MM.1S (cell line): Measurements from ENCODE around the gene RUNX2.

Source experiments
- DNase-seq: peaks from one replicate; pipeline ENCODE4 v3.0.0-alpha.2; 2015
- H2AFZ ChIP-seq: fragments of 300-600 bp; sonication (generic); 2 replicates; pipeline ENCODE4 v1.6.0; 2016; ENCODE audit warnings: antibody characterized with exemption, low read length
- H3F3A ChIP-seq: fragments of 300-600 bp; sonication (generic); 2 replicates; pipeline ENCODE4 v1.6.1; 2016; ENCODE audit warnings: mild to moderate bottlenecking, antibody characterized with exemption, low read length, moderate library complexity, mixed read lengths; ENCODE audit not compliant: insufficient read depth
- H3K27ac ChIP-seq: fragments of 300-600 bp; sonication (generic); 2 replicates; pipeline ENCODE4 v1.5.1; 2016; ENCODE audit warnings: mild to moderate bottlenecking, low read length
- H3K27me3 ChIP-seq: fragments of 300-600 bp; sonication (generic); replicated peaks from 2 replicates; pipeline ENCODE4 v1.6.0; 2016; ENCODE audit warnings: low read length; ENCODE audit not compliant: insufficient read depth
- H3K36me3 ChIP-seq: fragments of 300-600 bp; sonication (generic); replicated peaks from 2 replicates; pipeline ENCODE4 v1.6.1; 2016; ENCODE audit warnings: mild to moderate bottlenecking, low read length, mixed read lengths; ENCODE audit not compliant: insufficient read depth
- H3K4me1 ChIP-seq: fragments of 300-600 bp; sonication (generic); 2 replicates; pipeline ENCODE4 v1.6.1; 2016; ENCODE audit warnings: low read length, mixed read lengths
- H3K4me2 ChIP-seq: fragments of 300-600 bp; sonication (generic); 2 replicates; pipeline ENCODE4 v1.6.0; 2016; ENCODE audit warnings: low read depth, low read length
- H3K4me3 ChIP-seq: fragments of 300-600 bp; sonication (generic); 2 replicates; pipeline ENCODE4 v1.5.1; 2016; ENCODE audit warnings: low read length, mixed read lengths
- H3K79me2 ChIP-seq: fragments of 300-600 bp; sonication (generic); 2 replicates; pipeline ENCODE4 v1.6.1; 2016; ENCODE audit warnings: mixed run types, low read length, mixed read lengths
- H3K9ac ChIP-seq: fragments of 300-600 bp; sonication (generic); 2 replicates; pipeline ENCODE4 v1.6.1; 2016; ENCODE audit warnings: low read length, mixed read lengths
- H3K9me2 ChIP-seq: fragments of 300-600 bp; sonication (generic); replicated peaks from 2 replicates; pipeline ENCODE4 v1.6.1; 2016; ENCODE audit warnings: mild to moderate bottlenecking, low read length, mixed read lengths; ENCODE audit not compliant: insufficient read depth
- H3K9me3 ChIP-seq: fragments of 300-600 bp; sonication (generic); replicated peaks from 2 replicates; pipeline ENCODE4 v1.6.1; 2016; ENCODE audit warnings: mild to moderate bottlenecking, low read length, mixed read lengths; ENCODE audit not compliant: insufficient read depth
- H4K20me1 ChIP-seq: fragments of 300-600 bp; sonication (generic); 2 replicates; pipeline ENCODE4 v1.6.1; 2016; ENCODE audit warnings: mild to moderate bottlenecking, low read length, moderate library complexity, mixed read lengths; ENCODE audit not compliant: insufficient read depth
- CTCF ChIP-seq: fragments of 300-600 bp; sonication (generic); IDR thresholded peaks from 2 replicates; pipeline ENCODE4 v1.5.1; 2016; ENCODE audit warnings: antibody characterized with exemption, low read length, mixed read lengths
- EZH2 ChIP-seq: fragments of 300-600 bp; sonication (generic); optimal IDR thresholded peaks from 2 replicates; pipeline ENCODE3; 2017; ENCODE audit warnings: low read depth, mild to moderate bottlenecking, antibody characterized with exemption, low read length, mixed read lengths
- EZH2phosphoT487 ChIP-seq: fragments of 300-600 bp; sonication (generic); IDR thresholded peaks from 2 replicates; pipeline ENCODE4 v1.6.1; 2018; ENCODE audit warnings: antibody characterized with exemption, low read length

The RUNX2 gene

GRCh38 chr6:45537539-45537938 lies 209.4 kb downstream of the RUNX2 start:
- H3K4me2 ChIP-seq: no peak overlapping the region
- H3F3A ChIP-seq: no peaks in the 10 kb centered on the region
- H3K4me1 ChIP-seq: no peaks in the 10 kb centered on the region
- H3K36me3 ChIP-seq: no peaks in the 10 kb centered on the region
- no peak for DNase-seq
- H3K79me2 ChIP-seq: peaks cover 23% of the 10 kb centered on the region
- no peak overlapping the region for H2AFZ ChIP-seq
- no peaks in the 10 kb centered on the region for H3K9me2 ChIP-seq
- no peaks in the 10 kb centered on the region for H4K20me1 ChIP-seq
- no peak overlapping the region for H3K4me3 ChIP-seq
- H3K27me3 ChIP-seq: no peaks in the 10 kb centered on the region
- TF ChIP-seq EZH2: no peak
- no peak for TF ChIP-seq CTCF
- no peak for TF ChIP-seq EZH2phosphoT487
- H3K9me3 ChIP-seq: no peaks in the 10 kb centered on the region
- no peak overlapping the region for H3K9ac ChIP-seq
- no peak overlapping the region for H3K27ac ChIP-seq

- no peaks in the 10 kb centered on the region for H3K4me1 ChIP-seq
- no peaks in the 10 kb centered on the region for H3K9me3 ChIP-seq
- no peak for DNase-seq
- H3K27ac ChIP-seq: no peak overlapping the region
- H3K79me2 ChIP-seq: peaks cover 29% of the 10 kb centered on the region
- H2AFZ ChIP-seq: no peak overlapping the region
- no peaks in the 10 kb centered on the region for H3K27me3 ChIP-seq
- H3K9me2 ChIP-seq: no peaks in the 10 kb centered on the region
- H3K36me3 ChIP-seq: no peaks in the 10 kb centered on the region
- no peak overlapping the region for H3K9ac ChIP-seq
- H3K4me3 ChIP-seq: no peak overlapping the region
- no peaks in the 10 kb centered on the region for H4K20me1 ChIP-seq
- no peaks in the 10 kb centered on the region for H3F3A ChIP-seq
- no peak overlapping the region for H3K4me2 ChIP-seq
- TF ChIP-seq EZH2phosphoT487: no peak
- no peak for TF ChIP-seq EZH2
- no peak for TF ChIP-seq CTCF
Observed at GRCh38 chr6:45538641-45539547, 210.8 kb downstream of the RUNX2 start.

GRCh38 chr6:45540375-45540920 lies 212.3 kb downstream of the RUNX2 start:
- no peaks in the 10 kb centered on the region for H3K4me1 ChIP-seq
- H3K4me2 ChIP-seq: no peak overlapping the region
- no peak overlapping the region for H3K4me3 ChIP-seq
- peaks cover 20% of the 10 kb centered on the region for H3K79me2 ChIP-seq
- H3K27ac ChIP-seq: no peak overlapping the region
- H3K9ac ChIP-seq: no peak overlapping the region
- H3K9me3 ChIP-seq: no peaks in the 10 kb centered on the region
- no peaks in the 10 kb centered on the region for H3F3A ChIP-seq
- TF ChIP-seq EZH2: no peak
- no peak for TF ChIP-seq CTCF
- no peak for TF ChIP-seq EZH2phosphoT487
- no peak for DNase-seq
- no peaks in the 10 kb centered on the region for H3K36me3 ChIP-seq
- H4K20me1 ChIP-seq: no peaks in the 10 kb centered on the region
- H2AFZ ChIP-seq: no peak overlapping the region
- H3K27me3 ChIP-seq: no peaks in the 10 kb centered on the region
- H3K9me2 ChIP-seq: no peaks in the 10 kb centered on the region
